ENCODE data around the gene ACTN3.

DNA sequence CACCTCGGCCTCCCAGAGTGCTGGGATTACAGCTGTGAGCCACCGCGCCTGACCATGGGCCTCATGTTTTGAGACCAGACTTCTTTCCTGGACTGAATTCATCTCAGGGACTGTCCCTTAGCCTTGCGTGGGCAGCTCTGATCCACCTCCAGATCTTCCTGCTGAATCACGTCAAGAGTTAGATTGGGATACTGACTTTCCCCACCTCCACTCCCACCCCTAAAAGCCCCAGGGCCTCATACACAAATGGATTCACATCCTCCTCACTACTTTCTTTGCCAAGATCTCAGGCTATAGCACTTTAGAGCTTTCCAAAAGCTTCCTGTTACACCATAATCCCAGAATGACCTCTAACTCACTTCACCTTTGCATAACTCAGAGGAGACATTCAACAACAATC, 34.1 kb downstream of the ACTN3 start:
- TF ChIP-seq, protein P1, sequence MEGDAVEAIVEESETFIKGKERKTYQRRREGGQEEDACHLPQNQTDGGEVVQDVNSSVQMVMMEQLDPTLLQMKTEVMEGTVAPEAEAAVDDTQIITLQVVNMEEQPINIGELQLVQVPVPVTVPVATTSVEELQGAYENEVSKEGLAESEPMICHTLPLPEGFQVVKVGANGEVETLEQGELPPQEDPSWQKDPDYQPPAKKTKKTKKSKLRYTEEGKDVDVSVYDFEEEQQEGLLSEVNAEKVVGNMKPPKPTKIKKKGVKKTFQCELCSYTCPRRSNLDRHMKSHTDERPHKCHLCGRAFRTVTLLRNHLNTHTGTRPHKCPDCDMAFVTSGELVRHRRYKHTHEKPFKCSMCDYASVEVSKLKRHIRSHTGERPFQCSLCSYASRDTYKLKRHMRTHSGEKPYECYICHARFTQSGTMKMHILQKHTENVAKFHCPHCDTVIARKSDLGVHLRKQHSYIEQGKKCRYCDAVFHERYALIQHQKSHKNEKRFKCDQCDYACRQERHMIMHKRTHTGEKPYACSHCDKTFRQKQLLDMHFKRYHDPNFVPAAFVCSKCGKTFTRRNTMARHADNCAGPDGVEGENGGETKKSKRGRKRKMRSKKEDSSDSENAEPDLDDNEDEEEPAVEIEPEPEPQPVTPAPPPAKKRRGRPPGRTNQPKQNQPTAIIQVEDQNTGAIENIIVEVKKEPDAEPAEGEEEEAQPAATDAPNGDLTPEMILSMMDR (IDR thresholded peaks at IDR 0.05), result no peak
- TF ChIP-seq POLR2A (IDR thresholded peaks at IDR 0.05), result no peak
- no peak for TF ChIP-seq POLR2AphosphoS5 (IDR thresholded peaks at IDR 0.05)

Measured in sigmoid colon (tissue), 4 donors.